Stimulated activated CD4-positive, alpha-beta T cell treated with anti-CD3 and anti-CD28 coated beads, Interleukin-12 subunit alpha, Interleukin-12 subunit beta, amount 100 ng/mL, for 48 hours (primary cell): Measurements from ENCODE around the gene KIF21B.
A peak's percentile ranks its signal among the peaks of the same experiment; 100 is the strongest.
"Not testable (repeated sequence)": the region's sequence is repeated elsewhere in the genome, so short reads cannot be mapped to it uniquely, and the experiment has no call there.

Experiments
- DNase-seq, 3 donors: peaks; one replicate each; pipeline ENCODE4 v3.0.0-alpha.2; 2020; ENCODE audit warnings: low read depth in 2 of 3, low spot score in 1 of 3

The KIF21B gene

GRCh38 chr1:200972985-200973742, 50.4 kb downstream of the KIF21B start:
- no peak for DNase-seq

- peak; percentile 22 to 41 (median 29) for DNase-seq
These were observed 51.4 kb downstream of the KIF21B start for GRCh38 chr1:200971955-200972711.

- no peak for DNase-seq
These were observed 52.0 kb downstream of the KIF21B start for GRCh38 chr1:200971428-200971903.

GRCh38 chr1:200970771-200971427, 52.6 kb downstream of the KIF21B start:
- DNase-seq = no peak

- peak in 1 of 3 donors; percentile 14 for DNase-seq
These were observed 53.6 kb downstream of the KIF21B start for GRCh38 chr1:200969726-200970561.

- DNase-seq = no peak
These were observed 54.8 kb downstream of the KIF21B start for GRCh38 chr1:200968469-200969410.

GRCh38 chr1:200967693-200968468, 55.6 kb downstream of the KIF21B start:
- no peak for DNase-seq

GRCh38 chr1:200966934-200967333, 56.6 kb downstream of the KIF21B start:
- no peak for DNase-seq

GRCh38 chr1:200965111-200965805, 58.3 kb downstream of the KIF21B start:
- no peak for DNase-seq

- DNase-seq = not testable (repeated sequence)
These were observed 59.6 kb downstream of the KIF21B start for GRCh38 chr1:200963888-200964287.

GRCh38 chr1:200963076-200963475, 60.4 kb downstream of the KIF21B start:
- no peak for DNase-seq

GRCh38 chr1:200962631-200963030, 60.9 kb downstream of the KIF21B start:
- DNase-seq = no peak

GRCh38 chr1:200962151-200962550, 61.4 kb downstream of the KIF21B start:
- DNase-seq = not testable (repeated sequence)

- no peak for DNase-seq
These were observed 62.6 kb downstream of the KIF21B start for GRCh38 chr1:200960948-200961340.

- DNase-seq = no peak
These were observed 63.1 kb downstream of the KIF21B start for GRCh38 chr1:200960236-200960947.

GRCh38 chr1:200959411-200959921, 64.0 kb downstream of the KIF21B start:
- no peak for DNase-seq

GRCh38 chr1:200958597-200958996, 64.9 kb downstream of the KIF21B start:
- DNase-seq = no peak

GRCh38 chr1:200954434-200954833, 69.1 kb downstream of the KIF21B start:
- no peak for DNase-seq
